ENCODE results near the gene ELK3.
A peak's percentile ranks its signal among the peaks of the same experiment; 100 is the strongest.

ELK3 gene

DNA sequence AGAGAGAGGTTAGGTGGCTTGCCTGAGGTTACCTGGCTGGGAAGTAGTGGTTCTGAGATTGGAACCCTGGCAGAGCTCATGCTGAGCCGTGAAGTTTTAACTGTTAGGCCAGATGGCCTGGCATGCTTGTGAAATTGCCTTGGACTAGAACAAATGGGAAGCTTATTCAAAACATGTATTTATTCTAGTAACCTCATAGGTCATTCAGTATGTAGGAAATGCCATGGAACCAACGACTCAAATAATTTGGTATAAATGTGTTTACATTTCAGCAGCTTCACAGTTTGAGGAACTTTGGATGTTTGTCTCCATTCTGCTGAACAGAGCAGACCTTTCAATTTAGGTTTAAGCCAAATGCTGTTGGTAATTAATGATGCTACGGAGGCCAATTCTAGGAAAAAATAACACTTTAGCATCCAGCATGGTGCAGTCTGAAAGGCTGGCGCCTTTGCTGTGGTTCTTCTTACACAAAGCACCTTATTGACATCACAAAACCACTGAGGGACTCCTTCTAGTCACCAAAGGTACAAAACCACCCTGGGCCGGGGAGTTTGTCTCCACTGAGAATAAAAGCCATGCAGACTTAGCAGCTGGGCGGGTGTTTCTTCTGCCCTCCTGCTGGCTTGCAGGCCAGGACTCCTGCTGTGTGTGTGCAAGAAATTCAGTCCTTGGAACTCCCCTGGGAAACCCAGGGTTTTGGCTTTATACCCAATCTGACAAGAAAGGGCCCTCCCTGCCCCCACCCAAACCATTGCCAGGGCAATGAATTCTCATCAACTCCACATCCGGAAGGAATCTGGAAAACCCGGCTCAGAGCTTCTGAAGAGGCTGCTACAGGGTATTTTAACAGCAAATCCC is 64.2 kb downstream of the ELK3 start:
- TF ChIP-seq, protein P1, sequence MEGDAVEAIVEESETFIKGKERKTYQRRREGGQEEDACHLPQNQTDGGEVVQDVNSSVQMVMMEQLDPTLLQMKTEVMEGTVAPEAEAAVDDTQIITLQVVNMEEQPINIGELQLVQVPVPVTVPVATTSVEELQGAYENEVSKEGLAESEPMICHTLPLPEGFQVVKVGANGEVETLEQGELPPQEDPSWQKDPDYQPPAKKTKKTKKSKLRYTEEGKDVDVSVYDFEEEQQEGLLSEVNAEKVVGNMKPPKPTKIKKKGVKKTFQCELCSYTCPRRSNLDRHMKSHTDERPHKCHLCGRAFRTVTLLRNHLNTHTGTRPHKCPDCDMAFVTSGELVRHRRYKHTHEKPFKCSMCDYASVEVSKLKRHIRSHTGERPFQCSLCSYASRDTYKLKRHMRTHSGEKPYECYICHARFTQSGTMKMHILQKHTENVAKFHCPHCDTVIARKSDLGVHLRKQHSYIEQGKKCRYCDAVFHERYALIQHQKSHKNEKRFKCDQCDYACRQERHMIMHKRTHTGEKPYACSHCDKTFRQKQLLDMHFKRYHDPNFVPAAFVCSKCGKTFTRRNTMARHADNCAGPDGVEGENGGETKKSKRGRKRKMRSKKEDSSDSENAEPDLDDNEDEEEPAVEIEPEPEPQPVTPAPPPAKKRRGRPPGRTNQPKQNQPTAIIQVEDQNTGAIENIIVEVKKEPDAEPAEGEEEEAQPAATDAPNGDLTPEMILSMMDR (conservative IDR thresholded peaks at IDR 0.05): no peak
- TF ChIP-seq ZFX (IDR thresholded peaks at IDR 0.05): no peak
- no peak overlapping the region for H3K27ac ChIP-seq

DNA sequence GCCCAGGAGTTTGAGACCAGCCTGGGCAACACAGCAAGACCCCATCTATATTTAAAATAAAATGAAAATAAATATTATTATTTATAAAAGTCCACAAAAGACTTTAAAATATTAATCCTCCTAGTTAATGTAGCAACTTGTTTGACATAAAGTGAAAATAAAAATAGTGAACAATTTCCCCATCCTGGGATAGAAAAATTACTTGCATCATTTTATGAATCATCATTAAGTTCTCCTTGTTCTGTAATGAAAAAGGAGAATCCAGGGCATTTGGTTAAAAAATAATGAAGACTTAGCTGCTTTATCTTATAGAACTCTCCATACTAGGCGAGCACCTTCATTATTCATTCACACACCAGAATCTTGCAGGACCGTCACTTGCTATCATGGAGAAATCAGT is 66.1 kb downstream of the ELK3 start:
- TF ChIP-seq ZFX (IDR thresholded peaks at IDR 0.05): no peak
- TF ChIP-seq, protein P1 (conservative IDR thresholded peaks at IDR 0.05): no peak
- no peak overlapping the region for H3K27ac ChIP-seq

DNA sequence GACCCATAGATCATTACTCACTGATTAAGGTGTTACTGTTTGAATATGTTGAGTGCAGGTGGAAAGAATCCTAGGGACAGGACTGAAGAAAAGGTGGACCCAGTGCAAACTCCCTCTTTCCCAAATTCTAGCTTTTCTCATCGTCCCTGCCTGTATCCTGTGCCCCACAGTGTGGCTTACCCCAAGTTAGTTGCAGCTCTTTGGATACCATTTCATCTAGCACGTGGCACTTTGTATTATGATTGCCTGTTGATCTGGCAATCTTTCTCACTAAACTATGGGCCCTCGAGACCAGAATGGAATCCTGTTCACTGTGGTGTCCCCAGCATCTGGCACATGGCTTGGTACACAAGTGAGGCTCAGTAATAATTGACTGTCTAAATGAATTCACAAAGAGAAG is 66.5 kb downstream of the ELK3 start:
- no peak overlapping the region for H3K27ac ChIP-seq
- TF ChIP-seq, protein P1 (conservative IDR thresholded peaks at IDR 0.05): no peak
- no peak for TF ChIP-seq ZFX (IDR thresholded peaks at IDR 0.05)

DNA sequence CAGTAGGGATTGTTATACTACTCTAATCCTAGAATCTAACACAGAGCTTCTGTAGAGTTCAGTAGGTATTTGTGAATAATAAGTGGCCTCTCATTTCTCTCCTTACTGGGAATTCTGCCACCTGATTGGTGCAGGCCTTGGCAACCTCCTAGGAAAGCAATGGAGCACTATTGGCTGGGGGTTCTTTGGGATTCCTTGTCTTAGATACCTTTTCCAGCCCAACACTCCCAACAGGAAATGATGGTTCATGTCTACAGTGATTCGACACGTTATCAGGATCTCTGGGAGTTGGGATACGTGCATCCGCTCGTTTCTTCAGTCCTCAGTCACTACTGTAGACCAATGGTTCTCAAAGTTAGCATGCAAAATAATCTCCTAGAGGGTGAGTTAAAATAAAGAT is 67.4 kb downstream of the ELK3 start:
- TF ChIP-seq ZFX (IDR thresholded peaks at IDR 0.05): no peak
- TF ChIP-seq, protein P1 (conservative IDR thresholded peaks at IDR 0.05): no peak
- H3K27ac ChIP-seq: no peak overlapping the region

DNA sequence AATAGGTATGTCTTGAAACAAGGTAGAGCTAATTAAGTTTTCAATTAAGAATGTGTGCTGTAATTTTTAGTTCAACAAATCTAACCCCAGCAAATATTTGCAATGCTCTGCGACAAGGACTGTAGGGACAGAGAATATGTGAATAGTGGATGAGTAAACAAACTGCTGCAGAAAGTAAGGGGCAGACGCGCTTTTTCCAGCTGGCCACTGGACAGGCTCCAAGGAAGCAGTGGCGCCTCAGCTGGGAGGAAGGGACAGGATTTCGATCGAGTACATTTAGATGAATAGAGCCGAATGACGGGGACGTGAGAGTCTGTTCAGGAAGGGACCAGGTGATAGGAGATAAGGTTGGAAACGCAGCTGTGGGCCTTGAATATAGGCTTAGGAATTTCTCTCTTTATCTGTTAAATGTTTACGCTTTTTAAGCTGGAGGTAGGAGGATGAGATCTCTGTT is 69.3 kb downstream of the ELK3 start:
- TF ChIP-seq, protein P1 (conservative IDR thresholded peaks at IDR 0.05): no peak; the same call in 1 of the 2 replicates
- no peak for TF ChIP-seq ZFX (IDR thresholded peaks at IDR 0.05)
- peak overlapping the region; percentile 58 for H3K27ac ChIP-seq

DNA sequence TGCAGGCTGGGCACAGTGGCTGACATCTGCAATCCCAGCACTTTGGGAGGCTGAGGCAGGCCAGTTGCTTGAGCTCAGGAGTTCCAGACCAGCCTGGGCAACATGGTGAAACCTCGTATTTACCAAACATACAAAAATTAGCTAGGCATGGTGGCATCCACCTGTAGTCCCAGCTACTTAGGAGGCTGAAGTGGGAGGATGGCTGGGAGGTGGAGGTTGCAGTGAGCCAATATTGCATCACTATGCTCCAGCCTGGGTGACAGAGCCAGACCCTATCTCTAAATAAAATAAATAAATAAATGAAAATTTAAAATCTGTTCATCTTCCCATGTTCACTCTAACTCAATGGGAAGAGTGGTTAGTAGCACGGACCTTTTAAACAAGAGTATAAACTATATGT is 71.2 kb downstream of the ELK3 start:
- no peak overlapping the region for H3K27ac ChIP-seq
- TF ChIP-seq, protein P1 (conservative IDR thresholded peaks at IDR 0.05): no peak
- TF ChIP-seq ZFX (IDR thresholded peaks at IDR 0.05): no peak

DNA sequence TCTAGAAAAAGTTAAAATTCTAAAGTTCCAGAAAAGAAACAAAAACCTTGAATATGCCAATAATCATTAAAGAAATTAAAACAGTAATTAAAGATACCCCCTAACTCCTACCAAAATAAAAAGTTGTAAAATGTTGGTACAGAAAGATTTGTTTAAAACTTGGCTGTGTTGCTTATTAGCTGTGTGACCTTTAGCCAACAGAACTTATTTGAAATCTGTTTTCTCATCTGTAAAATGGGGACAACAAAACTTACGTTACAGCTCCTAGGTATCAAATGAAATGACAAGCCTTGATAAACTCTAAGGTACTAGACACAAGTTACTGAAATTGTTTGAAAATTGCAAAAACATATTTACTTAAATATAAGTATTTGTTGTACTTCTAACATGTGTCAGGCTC is 71.7 kb downstream of the ELK3 start:
- TF ChIP-seq, protein P1 (conservative IDR thresholded peaks at IDR 0.05): no peak
- TF ChIP-seq ZFX (IDR thresholded peaks at IDR 0.05): no peak
- no peak overlapping the region for H3K27ac ChIP-seq

Measured in C4-2B (cell line).